RWPE1 (cell line): Measurements from ENCODE around the gene UFD1.

ENCODE experiments used
- CTCF ChIA-PET: fragments of 350-600 bp; sonication (Branson Sonifier 250); formaldehyde crosslinking; extraction: SDS; loops from one replicate; lab custom pipeline; 2021; lab: Yijun Ruan, JAX
- POLR2A ChIA-PET: fragments of 400-600 bp; formaldehyde crosslinking; extraction: SDS; loops from one replicate; lab custom pipeline; 2020; ENCODE audit warnings: antibody characterized with exemption; ENCODE audit not compliant: low non-redundant PET; lab: Yijun Ruan, JAX
- DNase-seq: peaks from one replicate; pipeline ENCODE4 v3.0.0; 2012; ENCODE audit warnings: low spot score
- H3K27ac ChIP-seq: fragments of 450-650 bp; 2 replicates; pipeline ENCODE4 v1.5.1; 2017
- TF ChIP-seq, protein P1 (sequence below): fragments of 450-650 bp; conservative IDR thresholded peaks from 2 replicates; pipeline ENCODE4 v1.5.1; 2017; ENCODE audit warnings: low read depth, mild to moderate bottlenecking

The UFD1 gene

GRCh38 chr22:19478901-19479354 lies at the start of gene UFD1:
TSS of gene UFD1 (minus strand) at chr22:19479193. CDS start at chr22:19479085, 108 bp downstream.
- CTCF ChIA-PET, result no interaction called here
- DNase-seq, result peak; percentile 64

DNA sequence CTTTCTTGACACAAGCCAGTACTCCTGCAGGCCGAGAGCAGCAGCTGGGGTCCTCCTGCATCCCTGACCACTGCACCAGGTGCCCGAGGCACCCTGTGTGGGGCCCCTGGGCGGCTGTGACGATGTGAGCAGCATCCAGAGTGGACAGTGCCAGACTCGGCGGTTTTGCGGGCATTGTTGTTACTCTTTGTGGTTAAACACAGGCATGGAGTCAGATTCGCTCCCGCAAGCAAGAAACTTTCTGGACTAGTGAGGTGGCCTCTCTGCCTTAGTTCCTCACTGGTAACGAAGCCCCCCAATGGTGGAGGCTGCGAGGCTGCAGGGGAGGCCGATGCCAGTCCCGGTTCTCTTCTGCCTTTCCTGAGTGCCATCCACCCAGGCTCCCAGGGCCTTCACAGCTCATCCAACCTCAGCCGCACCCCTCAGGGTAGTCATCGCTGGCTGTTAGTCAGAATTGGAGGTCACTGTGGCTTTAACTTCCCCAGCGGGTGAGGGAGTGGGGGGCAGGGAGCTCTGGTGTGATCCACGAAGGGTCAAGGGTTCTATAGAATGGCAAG lies 48.9 kb upstream of the UFD1 start:
- DNase-seq, result peak; percentile 26
- TF ChIP-seq, protein P1, sequence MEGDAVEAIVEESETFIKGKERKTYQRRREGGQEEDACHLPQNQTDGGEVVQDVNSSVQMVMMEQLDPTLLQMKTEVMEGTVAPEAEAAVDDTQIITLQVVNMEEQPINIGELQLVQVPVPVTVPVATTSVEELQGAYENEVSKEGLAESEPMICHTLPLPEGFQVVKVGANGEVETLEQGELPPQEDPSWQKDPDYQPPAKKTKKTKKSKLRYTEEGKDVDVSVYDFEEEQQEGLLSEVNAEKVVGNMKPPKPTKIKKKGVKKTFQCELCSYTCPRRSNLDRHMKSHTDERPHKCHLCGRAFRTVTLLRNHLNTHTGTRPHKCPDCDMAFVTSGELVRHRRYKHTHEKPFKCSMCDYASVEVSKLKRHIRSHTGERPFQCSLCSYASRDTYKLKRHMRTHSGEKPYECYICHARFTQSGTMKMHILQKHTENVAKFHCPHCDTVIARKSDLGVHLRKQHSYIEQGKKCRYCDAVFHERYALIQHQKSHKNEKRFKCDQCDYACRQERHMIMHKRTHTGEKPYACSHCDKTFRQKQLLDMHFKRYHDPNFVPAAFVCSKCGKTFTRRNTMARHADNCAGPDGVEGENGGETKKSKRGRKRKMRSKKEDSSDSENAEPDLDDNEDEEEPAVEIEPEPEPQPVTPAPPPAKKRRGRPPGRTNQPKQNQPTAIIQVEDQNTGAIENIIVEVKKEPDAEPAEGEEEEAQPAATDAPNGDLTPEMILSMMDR, result no peak
- ChIA-PET POLR2A (no interaction called here), CTCF (no interaction called here)
- no peak overlapping the region for H3K27ac ChIP-seq

More at GRCh38 chr22:19478901-19479354, at the start of gene UFD1:
- H3K27ac ChIP-seq, result peak within 1 kb of the TSS; percentile 92
- TF ChIP-seq, protein P1, result no peak
- POLR2A ChIA-PET, result no interaction called here

GRCh38 chr22:19527321-19527721 lies 48.3 kb upstream of the UFD1 start:
- TF ChIP-seq, protein P1, result no peak
- H3K27ac ChIP-seq, result no peak overlapping the region
- DNase-seq, result no peak
- ChIA-PET CTCF (interaction anchor here (0.7 kb wide), 1 partner anchor 105 kb away, joined by 4 read pairs; no protein-coding TSS in a partner anchor), POLR2A (no interaction called here)

DNA sequence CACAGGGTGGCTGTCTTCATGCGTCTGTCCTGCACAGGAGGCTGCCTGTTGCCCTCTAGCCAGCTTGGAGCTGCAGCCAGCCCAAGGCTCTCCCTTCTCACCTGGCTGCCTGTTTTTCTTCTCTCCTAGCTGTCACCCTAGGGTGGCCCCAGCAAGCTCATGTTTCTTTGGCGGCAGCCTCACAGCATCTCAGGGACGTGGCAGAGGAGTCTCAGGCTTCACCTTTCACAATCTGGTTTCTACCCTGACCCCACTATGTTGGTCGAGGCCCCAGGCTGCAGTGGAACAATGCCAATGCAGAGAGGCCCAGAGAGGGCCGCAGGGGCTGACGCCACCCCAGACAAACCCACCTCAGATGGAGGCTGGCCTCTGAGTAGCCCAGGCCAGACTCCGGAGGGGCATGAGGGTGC lies 47.7 kb upstream of the UFD1 start:
- H3K27ac ChIP-seq, result no peak overlapping the region
- POLR2A ChIA-PET, result no interaction called here
- CTCF ChIA-PET, result interaction anchor here (0.7 kb wide), 1 partner anchor 105 kb away, joined by 4 read pairs; no protein-coding TSS in a partner anchor
- DNase-seq, result no peak
- TF ChIP-seq, protein P1, result no peak

DNA sequence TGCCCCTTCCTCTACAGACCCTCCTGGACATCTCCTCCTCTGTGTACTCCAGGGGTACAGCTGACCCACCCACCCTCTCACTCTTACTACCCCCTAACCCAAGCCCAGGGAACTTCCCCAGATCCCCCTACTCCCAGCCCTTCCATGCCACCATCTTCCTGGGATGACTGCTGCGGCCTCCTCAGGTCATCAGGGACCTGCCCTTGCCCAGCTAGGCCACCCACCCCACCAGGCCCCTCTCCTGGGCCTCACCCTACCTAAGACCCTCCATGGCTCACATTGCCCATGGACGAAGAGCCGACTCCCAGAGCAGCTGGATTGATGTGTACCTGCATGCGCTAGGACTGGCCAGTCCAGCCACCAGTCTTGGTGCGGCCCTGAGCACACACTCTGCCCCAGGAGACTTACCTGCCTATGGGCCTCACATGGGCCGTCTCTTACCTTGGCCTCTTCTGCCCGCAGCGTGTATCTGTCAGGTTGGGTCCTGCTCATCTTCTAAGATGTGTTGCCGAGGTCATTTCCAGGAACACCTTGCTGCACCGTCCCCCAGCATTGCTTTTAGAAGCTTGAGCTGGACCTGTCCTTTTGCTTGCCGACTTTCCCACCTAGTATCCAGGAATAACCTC lies 47.2 kb upstream of the UFD1 start:
- ChIA-PET CTCF (no interaction called here), POLR2A (no interaction called here)
- DNase-seq, result no peak
- TF ChIP-seq, protein P1, result no peak
- H3K27ac ChIP-seq, result no peak overlapping the region

DNA sequence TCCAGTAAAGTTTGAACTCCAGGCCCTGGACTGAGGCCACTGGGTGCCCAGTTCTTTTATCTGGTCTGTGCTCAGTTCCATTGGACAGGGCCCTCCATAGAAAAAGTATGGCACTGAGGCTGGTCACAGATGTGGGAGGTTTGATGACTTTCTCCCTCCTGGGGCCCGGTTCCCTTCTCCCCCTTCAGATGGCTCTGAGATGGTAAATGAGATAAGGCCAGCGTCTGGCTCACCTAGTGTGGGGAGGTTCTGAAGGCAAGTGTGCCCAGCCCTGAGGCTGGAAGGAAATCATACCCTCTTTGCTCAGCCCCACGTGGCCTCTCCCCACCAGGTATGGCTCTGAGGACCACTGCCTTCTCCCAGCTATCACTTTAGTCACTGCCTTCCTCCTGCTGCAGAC lies 46.7 kb upstream of the UFD1 start:
- H3K27ac ChIP-seq, result no peak overlapping the region
- ChIA-PET POLR2A (no interaction called here), CTCF (no interaction called here)
- DNase-seq, result no peak
- TF ChIP-seq, protein P1, result no peak
